ENCODE data around the gene ZNF775.

GRCh38 chr7:150420987-150421674 is 42.0 kb downstream of the ZNF775 start:
- TF ChIP-seq CTCF (conservative IDR thresholded peaks at IDR 0.05; ENCODE audit: low read depth, low read length) (peak; percentile 87), EZH2 (IDR thresholded peaks at IDR 0.05; ENCODE audit: low read length, unreplicated experiment) (no peak)
